Progenitor cell of endocrine pancreas (in vitro differentiated cells): ENCODE results near the gene CHST1. TPM values are rescaled to one million over a fixed set of nuclear protein-coding genes. Genes with fewer than 3 reads are reported as not detected.

Source experiments
- DNase-seq: peaks from one replicate; pipeline ENCODE4 v3.0.0; 2021; ENCODE audit warnings: low spot score; ENCODE audit not compliant: unreplicated experiment
- H3K27ac Mint-ChIP-seq: 2 replicates; pipeline ENCODE4 v1.8.0; 2021; ENCODE audit warnings: mild to moderate bottlenecking, moderate library complexity, mixed read lengths
- H3K27me3 Mint-ChIP-seq: 2 replicates; pipeline ENCODE4 v1.8.0; 2021; ENCODE audit warnings: mixed read lengths
- H3K36me3 Mint-ChIP-seq: 2 replicates; pipeline ENCODE4 v1.8.0; 2022; ENCODE audit warnings: mixed read lengths; ENCODE audit not compliant: insufficient read depth
- H3K4me1 Mint-ChIP-seq: 2 replicates; pipeline ENCODE4 v1.8.0; 2021; ENCODE audit warnings: low read depth, mixed read lengths
- H3K4me3 Mint-ChIP-seq: 2 replicates; pipeline ENCODE4 v1.8.0; 2021; ENCODE audit warnings: low read depth, mild to moderate bottlenecking, moderate library complexity, mixed read lengths
- H3K9me3 Mint-ChIP-seq: 2 replicates; pipeline ENCODE4 v1.8.0; 2021; ENCODE audit warnings: low read depth, mixed read lengths
- CTCF ChIP-seq: fragments of 200-600 bp; sonication (generic); IDR thresholded peaks from one replicate; pipeline ENCODE4 v1.5.0; 2021; ENCODE audit warnings: antibody characterized with exemption, mild to moderate bottlenecking; ENCODE audit not compliant: unreplicated experiment
- total RNA-seq: library from RNA; stranded (reverse); gene quantifications from 2 replicates; pipeline ENCODE4 v1.2.1, GENCODE V29; 2021

The CHST1 gene
- total RNA-seq, 1 donor from 2014 or later = 0.31 TPM

DNA sequence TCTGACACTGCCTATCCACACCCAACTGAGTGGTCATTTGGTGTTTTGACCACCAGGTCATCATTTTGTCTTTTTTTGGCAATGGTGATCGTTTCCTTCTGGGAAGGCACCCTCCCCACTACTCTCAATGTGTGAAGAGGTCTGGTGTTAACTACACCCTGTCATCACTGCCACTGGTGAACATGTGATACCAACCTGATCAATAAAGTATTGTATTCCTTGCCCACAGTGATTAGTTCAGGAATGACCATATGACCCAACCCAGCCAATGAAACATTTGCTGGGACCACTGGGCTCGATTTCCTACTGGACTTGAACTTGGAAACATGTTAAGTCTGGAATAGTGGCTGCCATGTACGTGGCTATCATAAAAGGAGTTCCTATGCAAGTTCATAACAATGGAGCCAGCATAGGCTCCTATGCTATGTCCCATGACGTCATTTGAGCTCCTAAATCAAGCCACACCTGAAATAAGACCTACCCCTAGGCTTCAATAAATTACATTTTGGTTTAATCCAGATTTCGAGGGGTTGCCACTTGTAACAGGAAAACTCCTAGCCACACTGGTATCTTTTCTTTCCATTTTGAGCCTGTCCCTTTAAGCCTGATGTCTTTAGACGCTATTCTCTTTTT lies 51.1 kb downstream of the CHST1 start:
- peaks cover 6% of the 10 kb centered on the region for H3K27me3 Mint-ChIP-seq
- no peak for DNase-seq
- no peaks in the 10 kb centered on the region for H3K9me3 Mint-ChIP-seq
- no peaks in the 10 kb centered on the region for H3K4me1 Mint-ChIP-seq
- no peaks in the 10 kb centered on the region for H3K36me3 Mint-ChIP-seq
- no peak overlapping the region for H3K4me3 Mint-ChIP-seq
- no peak overlapping the region for H3K27ac Mint-ChIP-seq
- no peak for TF ChIP-seq CTCF

DNA sequence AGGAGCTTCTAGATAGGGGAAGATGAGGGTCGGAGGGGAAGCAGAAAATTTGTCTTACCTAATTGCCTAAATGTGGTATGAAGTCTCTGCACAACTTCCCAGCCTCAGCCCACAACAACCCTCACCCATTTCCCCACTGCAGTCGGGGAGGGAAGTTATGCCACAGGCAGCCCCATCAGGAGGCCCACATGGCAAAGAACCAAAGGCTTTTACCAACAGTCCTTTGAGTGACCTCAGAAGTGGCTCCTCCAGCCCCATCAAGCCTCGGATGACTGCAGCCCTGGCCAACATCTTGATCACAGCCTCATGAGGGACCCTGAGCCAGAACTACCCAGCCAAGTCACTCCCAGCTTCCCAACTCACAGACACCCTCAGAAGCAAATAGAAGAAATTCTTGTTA lies 54.8 kb downstream of the CHST1 start:
- DNase-seq = no peak
- Mint-ChIP-seq H3K4me3 (no peak overlapping the region), H3K9me3 (no peaks in the 10 kb centered on the region), H3K27me3 (peaks cover 8% of the 10 kb centered on the region), H3K27ac (no peak overlapping the region), H3K36me3 (no peaks in the 10 kb centered on the region), H3K4me1 (no peaks in the 10 kb centered on the region)
- no peak for TF ChIP-seq CTCF

DNA sequence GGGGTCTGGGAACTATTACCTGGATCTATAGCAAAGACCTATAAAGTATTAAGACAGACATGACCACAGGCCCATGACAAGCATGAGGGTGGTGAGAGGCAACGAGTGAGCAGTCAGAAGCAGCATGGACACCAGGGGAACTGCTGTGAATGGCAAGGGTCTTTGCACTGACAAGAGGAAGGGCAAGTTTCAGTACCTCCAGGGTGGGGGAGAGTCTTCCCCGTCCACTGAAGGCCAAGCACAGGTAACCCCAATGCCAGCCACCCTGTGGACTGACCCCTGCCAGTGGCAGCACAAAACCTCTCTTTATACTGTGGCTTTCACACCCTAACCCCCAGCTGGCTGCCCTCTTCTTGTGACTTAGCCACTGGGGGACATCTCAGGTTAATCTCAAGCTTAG lies 55.5 kb downstream of the CHST1 start:
- no peak for DNase-seq
- H3K9me3 Mint-ChIP-seq = no peaks in the 10 kb centered on the region
- H3K27ac Mint-ChIP-seq = no peak overlapping the region
- H3K4me1 Mint-ChIP-seq = no peaks in the 10 kb centered on the region
- H3K27me3 Mint-ChIP-seq = peaks cover 12% of the 10 kb centered on the region
- no peak for TF ChIP-seq CTCF
- H3K36me3 Mint-ChIP-seq = no peaks in the 10 kb centered on the region
- no peak overlapping the region for H3K4me3 Mint-ChIP-seq

- no peak overlapping the region for H3K4me3 Mint-ChIP-seq
- no peaks in the 10 kb centered on the region for H3K9me3 Mint-ChIP-seq
- TF ChIP-seq CTCF = no peak
- peaks cover 12% of the 10 kb centered on the region for H3K27me3 Mint-ChIP-seq
- H3K36me3 Mint-ChIP-seq = no peaks in the 10 kb centered on the region
- no peaks in the 10 kb centered on the region for H3K4me1 Mint-ChIP-seq
- no peak overlapping the region for H3K27ac Mint-ChIP-seq
- DNase-seq = no peak
Observed at GRCh38 chr11:45609337-45609736, 56.1 kb downstream of the CHST1 start.

DNA sequence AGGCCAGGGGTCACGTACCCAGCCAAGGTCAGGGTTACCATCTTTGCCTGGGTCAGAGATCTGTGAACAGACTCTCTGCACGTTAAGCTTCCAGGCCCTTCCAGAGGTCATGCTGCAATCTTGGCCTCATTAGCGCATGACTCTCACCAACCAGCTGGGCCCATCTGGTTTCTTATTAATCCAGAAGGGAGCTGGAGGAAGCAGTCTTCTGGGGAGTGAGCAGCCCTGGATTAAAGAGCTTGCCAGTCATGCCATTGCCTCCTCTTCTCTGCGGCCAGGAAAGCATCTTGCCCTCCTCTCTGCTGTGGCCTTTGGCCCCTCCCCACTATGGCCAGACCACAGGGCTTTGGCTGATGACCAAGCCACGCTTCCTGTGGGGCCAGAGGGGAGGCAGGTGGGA lies 57.4 kb downstream of the CHST1 start:
- Mint-ChIP-seq H3K36me3 (no peaks in the 10 kb centered on the region), H3K27me3 (peaks cover 13% of the 10 kb centered on the region), H3K9me3 (no peaks in the 10 kb centered on the region), H3K4me3 (no peak overlapping the region), H3K4me1 (no peaks in the 10 kb centered on the region), H3K27ac (no peak overlapping the region)
- no peak for DNase-seq
- TF ChIP-seq CTCF = no peak
